ENCODE results near the gene RNF157. TPM values are rescaled to one million over a fixed set of nuclear protein-coding genes. Genes with fewer than 3 reads are reported as not detected.

Gene RNF157
- total RNA-seq, 2 donors from 2014 or later = 9.6 to 11.2 TPM

DNA sequence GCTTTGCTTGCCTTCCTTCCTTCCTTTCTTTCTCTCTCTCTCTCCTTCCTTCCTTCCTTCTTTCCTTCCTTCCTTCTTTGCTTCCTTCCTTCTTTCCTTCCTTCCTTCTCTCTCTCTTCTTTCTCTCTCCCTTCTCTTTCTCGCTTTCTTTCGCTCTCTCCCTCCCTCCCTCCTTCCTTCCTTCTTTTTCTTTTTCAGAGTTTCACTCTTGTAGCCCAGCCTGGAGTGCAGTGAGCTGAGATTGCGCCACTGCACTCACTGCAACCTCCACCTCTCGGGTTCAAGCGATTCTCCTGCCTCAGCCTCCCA lies 117.1 kb downstream of the RNF157 start:
- Mint-ChIP-seq H3K27me3 (ENCODE audit: insufficient read depth) (peaks cover 19% of the 10 kb centered on the region), H3K27ac (no peak overlapping the region), H3K36me3 (ENCODE audit: low read depth) (no peaks in the 10 kb centered on the region), H3K9me3 (no peaks in the 10 kb centered on the region), H3K4me1 (peaks cover 14% of the 10 kb centered on the region), H3K4me3 (no peak overlapping the region)
- H3K4me3 ChIP-seq (ENCODE audit: low read length) = no peak overlapping the region
- H3K9me3 ChIP-seq (ENCODE audit: control insufficient read depth, low read length) = no peaks in the 10 kb centered on the region
- no peak overlapping the region for H3K9ac ChIP-seq (ENCODE audit: extremely low read depth, low read length, poor library complexity, severe bottlenecking)
- DNase-seq = no peak
- 72 to 100% methylated on average over 4 to 5 of the region's 5 CpGs for whole genome bisulfite sequencing, 2 experiments (ENCODE audit: insufficient coverage in 1 of 2, insufficient read length in 1 of 2)
- TF ChIP-seq, protein P1, sequence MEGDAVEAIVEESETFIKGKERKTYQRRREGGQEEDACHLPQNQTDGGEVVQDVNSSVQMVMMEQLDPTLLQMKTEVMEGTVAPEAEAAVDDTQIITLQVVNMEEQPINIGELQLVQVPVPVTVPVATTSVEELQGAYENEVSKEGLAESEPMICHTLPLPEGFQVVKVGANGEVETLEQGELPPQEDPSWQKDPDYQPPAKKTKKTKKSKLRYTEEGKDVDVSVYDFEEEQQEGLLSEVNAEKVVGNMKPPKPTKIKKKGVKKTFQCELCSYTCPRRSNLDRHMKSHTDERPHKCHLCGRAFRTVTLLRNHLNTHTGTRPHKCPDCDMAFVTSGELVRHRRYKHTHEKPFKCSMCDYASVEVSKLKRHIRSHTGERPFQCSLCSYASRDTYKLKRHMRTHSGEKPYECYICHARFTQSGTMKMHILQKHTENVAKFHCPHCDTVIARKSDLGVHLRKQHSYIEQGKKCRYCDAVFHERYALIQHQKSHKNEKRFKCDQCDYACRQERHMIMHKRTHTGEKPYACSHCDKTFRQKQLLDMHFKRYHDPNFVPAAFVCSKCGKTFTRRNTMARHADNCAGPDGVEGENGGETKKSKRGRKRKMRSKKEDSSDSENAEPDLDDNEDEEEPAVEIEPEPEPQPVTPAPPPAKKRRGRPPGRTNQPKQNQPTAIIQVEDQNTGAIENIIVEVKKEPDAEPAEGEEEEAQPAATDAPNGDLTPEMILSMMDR (conservative IDR thresholded peaks at IDR 0.05) = no peak
- H3K36me3 ChIP-seq (ENCODE audit: control insufficient read depth, insufficient read depth, low read length) = no peaks in the 10 kb centered on the region
- H3K4me1 ChIP-seq (ENCODE audit: control insufficient read depth, insufficient read depth, low read length) = no peaks in the 10 kb centered on the region
- H3K27me3 ChIP-seq (ENCODE audit: control insufficient read depth, insufficient read depth, low read length, poor library complexity, severe bottlenecking) = no peaks in the 10 kb centered on the region
- H3K27ac ChIP-seq (ENCODE audit: low read depth, low read length) = no peak overlapping the region

DNA sequence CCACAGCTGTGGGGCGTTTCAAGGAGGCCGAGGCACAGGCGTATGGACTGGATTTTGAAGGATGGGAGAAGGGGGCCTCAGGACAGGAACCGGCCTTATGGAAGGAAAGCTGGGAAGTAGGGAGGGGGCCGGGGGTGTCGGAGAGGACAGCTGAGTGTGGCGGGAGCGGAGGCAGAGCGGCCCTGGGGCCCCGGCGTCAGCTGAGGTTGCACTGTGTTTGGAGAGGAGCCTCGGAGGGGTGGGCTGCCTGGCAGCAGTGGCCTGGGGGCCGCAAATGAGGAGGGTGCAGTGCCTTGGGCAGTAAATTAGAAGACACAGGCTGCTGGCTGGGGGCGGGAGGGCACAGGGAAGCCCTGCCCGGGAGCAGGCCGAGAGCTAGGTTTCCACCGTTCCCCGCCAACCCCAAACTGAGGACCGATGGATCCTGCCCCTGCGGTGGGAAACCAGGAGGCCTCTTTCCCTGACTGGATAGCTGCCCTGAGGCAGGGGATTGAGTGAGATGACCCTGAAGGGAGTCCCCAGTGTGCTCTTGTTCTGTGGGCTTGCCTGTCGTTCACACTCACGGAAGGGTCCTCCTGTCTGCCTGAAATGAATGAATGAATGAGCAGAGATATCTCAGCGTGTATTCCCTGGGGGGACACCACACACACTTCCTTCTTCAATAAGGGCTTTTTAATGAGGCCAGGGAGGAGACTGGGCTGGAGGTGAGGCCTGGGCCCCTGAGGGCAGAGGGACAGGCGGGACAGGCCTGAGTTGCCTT lies 117.7 kb downstream of the RNF157 start:
- H3K4me3 Mint-ChIP-seq = peak overlapping the region; percentile 15
- TF ChIP-seq, protein P1 (conservative IDR thresholded peaks at IDR 0.05) = no peak
- no peaks in the 10 kb centered on the region for H3K9me3 Mint-ChIP-seq
- H3K9ac ChIP-seq (ENCODE audit: extremely low read depth, low read length, poor library complexity, severe bottlenecking) = no peak overlapping the region
- no peaks in the 10 kb centered on the region for H3K27me3 ChIP-seq (ENCODE audit: control insufficient read depth, insufficient read depth, low read length, poor library complexity, severe bottlenecking)
- WGBS, 2 experiments (ENCODE audit: insufficient coverage in 1 of 2, insufficient read length in 1 of 2) = 87 to 88% methylated on average over 14 to 24 of the region's 24 CpGs
- H3K27me3 Mint-ChIP-seq (ENCODE audit: insufficient read depth) = peaks cover 19% of the 10 kb centered on the region
- H3K36me3 ChIP-seq (ENCODE audit: control insufficient read depth, insufficient read depth, low read length) = no peaks in the 10 kb centered on the region
- no peak overlapping the region for H3K4me3 ChIP-seq (ENCODE audit: low read length)
- peak; percentile 80 for DNase-seq
- no peaks in the 10 kb centered on the region for H3K9me3 ChIP-seq (ENCODE audit: control insufficient read depth, low read length)
- peaks cover 14% of the 10 kb centered on the region for H3K4me1 Mint-ChIP-seq
- peak overlapping the region; percentile 17 for H3K27ac ChIP-seq (ENCODE audit: low read depth, low read length)
- no peaks in the 10 kb centered on the region for H3K36me3 Mint-ChIP-seq (ENCODE audit: low read depth)
- H3K4me1 ChIP-seq (ENCODE audit: control insufficient read depth, insufficient read depth, low read length) = no peaks in the 10 kb centered on the region
- H3K27ac Mint-ChIP-seq = no peak overlapping the region

DNA sequence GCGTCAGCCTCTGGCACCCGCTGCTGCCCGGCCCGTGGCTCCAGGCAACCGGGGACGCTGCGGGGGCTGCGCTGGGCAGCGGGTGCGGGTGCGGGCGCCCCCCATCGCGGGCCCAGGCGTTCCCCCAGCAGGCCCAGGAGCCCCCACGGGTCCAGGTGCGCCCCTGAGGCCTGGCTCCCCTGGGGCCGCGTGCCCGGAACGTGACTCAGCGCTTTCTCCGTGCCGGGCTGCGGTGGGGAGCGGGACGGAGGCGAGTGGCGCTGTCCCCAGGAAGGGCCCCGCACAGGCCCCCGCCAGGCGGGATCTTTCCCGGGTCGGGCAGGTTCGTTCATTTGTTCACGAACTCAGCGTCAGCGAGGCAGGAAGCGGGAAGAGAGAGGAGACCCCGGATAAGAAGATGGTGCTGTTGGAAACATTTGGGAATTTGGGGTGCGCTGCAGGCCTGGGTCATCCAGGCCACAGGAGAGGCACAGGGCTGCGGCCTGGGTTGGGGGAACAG lies 118.3 kb downstream of the RNF157 start:
- H3K9ac ChIP-seq (ENCODE audit: extremely low read depth, low read length, poor library complexity, severe bottlenecking) = no peak overlapping the region
- Mint-ChIP-seq H3K9me3 (no peaks in the 10 kb centered on the region), H3K4me1 (peaks cover 14% of the 10 kb centered on the region), H3K27me3 (ENCODE audit: insufficient read depth) (peaks cover 16% of the 10 kb centered on the region), H3K4me3 (peak overlapping the region; percentile 15), H3K36me3 (ENCODE audit: low read depth) (no peaks in the 10 kb centered on the region), H3K27ac (no peak overlapping the region)
- WGBS, 2 experiments (ENCODE audit: insufficient coverage in 1 of 2, insufficient read length in 1 of 2) = 68 to 77% methylated on average over 26 to 42 of the region's 42 CpGs
- H3K9me3 ChIP-seq (ENCODE audit: control insufficient read depth, low read length) = no peaks in the 10 kb centered on the region
- H3K36me3 ChIP-seq (ENCODE audit: control insufficient read depth, insufficient read depth, low read length) = no peaks in the 10 kb centered on the region
- no peak overlapping the region for H3K27ac ChIP-seq (ENCODE audit: low read depth, low read length)
- TF ChIP-seq, protein P1 (conservative IDR thresholded peaks at IDR 0.05) = no peak
- DNase-seq = no peak
- H3K4me3 ChIP-seq (ENCODE audit: low read length) = no peak overlapping the region
- H3K4me1 ChIP-seq (ENCODE audit: control insufficient read depth, insufficient read depth, low read length) = no peaks in the 10 kb centered on the region
- no peaks in the 10 kb centered on the region for H3K27me3 ChIP-seq (ENCODE audit: control insufficient read depth, insufficient read depth, low read length, poor library complexity, severe bottlenecking)

Measured in endodermal cell (in vitro differentiated cells).